ENCODE data around the gene USP11. TPM values are rescaled to one million over a fixed set of nuclear protein-coding genes. Genes with fewer than 3 reads are reported as not detected.

USP11 gene
- 22.7 and 27.4 TPM in 2 replicates for total RNA-seq

DNA sequence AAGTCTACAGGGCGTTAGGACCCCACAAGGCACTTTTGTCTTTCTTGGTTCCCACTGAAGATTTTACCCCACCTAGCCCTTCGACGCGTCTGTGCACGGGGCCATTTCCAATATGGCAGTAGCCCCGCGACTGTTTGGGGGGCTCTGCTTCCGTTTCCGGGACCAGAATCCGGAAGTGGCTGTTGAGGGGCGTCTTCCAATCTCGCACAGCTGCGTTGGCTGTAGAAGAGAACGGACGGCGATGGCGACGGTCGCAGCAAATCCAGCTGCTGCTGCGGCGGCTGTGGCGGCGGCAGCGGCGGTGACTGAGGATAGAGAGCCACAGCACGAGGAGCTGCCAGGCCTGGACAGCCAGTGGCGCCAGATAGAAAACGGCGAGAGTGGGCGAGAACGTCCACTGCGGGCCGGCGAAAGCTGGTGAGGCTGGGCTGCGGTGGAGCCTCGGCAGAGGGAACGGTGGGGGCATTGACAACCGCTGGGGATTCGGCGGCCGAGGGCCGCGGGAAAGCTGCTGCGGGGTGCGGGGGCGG, at the start of gene USP11:
TSS of gene USP11 (plus strand) at position 207 of the 530 bp plus-strand sequence. CDS start at position 242, 35 bp downstream.
- intact Hi-C loops (cut with micrococcal nuclease): loop anchor here (1.0 to 5.0 kb wide), 16 partner anchors 15 to 1288 kb away; partner anchors contain the start of genes ARAF, CDK16, EBP and ELK1

DNA sequence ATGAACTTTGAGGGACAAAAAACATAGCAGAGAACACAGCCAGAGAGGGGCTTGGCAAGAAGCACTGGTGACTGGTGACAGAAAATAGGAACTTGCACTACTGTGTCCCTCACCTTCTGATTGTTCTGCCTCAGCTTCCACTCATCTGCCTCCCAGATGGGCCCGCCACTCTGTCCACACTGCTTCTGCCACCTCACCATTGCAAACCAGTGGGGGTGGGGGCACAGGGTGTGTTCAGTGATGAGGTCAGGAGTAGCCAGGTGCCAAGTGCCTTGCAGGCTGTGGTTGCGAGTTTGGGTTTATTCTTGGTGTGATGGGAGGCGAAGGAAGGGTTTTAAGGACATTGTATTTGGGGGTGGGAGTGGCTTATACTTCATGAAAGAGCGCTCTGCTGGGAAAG, 48.3 kb upstream of the USP11 start:
- intact Hi-C loops (cut with micrococcal nuclease): no loop called here

GRCh38 chrX:47185241-47185640, 47.6 kb upstream of the USP11 start:
- intact Hi-C loops (cut with micrococcal nuclease): no loop called here

GRCh38 chrX:47186096-47186740, 46.6 kb upstream of the USP11 start:
- intact Hi-C loops (cut with micrococcal nuclease): no loop called here

DNA sequence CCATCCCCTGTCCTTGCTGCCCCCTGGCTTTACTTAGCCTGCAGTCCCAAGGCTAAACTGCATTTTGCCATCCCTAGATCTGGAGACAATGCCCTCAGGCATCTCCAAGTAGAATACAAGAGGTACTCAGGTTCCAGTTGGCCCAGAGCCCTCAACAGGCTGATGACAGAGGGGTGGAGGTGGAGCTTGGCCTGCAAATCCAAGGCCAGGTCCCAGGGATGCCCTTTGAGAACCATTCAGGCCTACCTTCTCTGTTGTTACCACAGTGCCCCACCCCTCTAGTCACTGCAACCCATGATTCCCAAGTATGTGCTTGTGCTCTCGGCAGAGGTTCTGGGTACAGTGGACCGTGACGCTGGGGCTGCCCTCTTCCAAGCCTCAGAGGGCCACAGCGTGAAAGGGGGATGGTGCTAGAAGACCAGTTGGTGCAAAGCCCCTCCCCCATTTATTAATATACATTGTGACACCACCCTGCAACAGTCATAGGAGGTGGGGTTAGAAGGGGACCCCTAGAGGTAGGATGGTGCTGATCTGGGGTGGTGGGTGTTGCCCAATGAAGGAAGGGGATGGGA, 45.6 kb upstream of the USP11 start:
- intact Hi-C loops (cut with micrococcal nuclease): no loop called here

DNA sequence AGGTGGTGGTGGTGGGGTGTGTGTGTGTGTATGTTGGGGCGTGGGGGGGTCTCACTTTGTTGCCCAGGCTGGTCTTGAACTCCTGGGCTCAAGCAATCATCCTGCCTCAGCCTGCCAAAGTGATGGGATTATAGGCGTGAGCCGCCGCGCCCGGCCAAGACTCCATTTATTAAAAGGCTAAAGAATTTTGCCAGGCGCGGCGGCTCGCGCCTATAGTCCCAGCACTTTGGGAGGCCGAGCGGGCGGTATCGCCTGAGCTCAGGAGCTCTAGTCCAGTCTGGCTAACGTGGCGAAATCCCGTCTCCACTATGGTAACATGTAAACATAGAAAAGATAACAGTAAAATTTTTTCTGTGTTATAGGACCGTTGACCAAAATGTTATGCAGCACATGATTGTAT, 42.9 kb upstream of the USP11 start:
- intact Hi-C loops (cut with micrococcal nuclease): loop anchor here (1.0 to 10.0 kb wide), 4 partner anchors 45 to 1335 kb away; partner anchors contain the start of genes EBP, FTSJ1, JADE3 and RBM10

DNA sequence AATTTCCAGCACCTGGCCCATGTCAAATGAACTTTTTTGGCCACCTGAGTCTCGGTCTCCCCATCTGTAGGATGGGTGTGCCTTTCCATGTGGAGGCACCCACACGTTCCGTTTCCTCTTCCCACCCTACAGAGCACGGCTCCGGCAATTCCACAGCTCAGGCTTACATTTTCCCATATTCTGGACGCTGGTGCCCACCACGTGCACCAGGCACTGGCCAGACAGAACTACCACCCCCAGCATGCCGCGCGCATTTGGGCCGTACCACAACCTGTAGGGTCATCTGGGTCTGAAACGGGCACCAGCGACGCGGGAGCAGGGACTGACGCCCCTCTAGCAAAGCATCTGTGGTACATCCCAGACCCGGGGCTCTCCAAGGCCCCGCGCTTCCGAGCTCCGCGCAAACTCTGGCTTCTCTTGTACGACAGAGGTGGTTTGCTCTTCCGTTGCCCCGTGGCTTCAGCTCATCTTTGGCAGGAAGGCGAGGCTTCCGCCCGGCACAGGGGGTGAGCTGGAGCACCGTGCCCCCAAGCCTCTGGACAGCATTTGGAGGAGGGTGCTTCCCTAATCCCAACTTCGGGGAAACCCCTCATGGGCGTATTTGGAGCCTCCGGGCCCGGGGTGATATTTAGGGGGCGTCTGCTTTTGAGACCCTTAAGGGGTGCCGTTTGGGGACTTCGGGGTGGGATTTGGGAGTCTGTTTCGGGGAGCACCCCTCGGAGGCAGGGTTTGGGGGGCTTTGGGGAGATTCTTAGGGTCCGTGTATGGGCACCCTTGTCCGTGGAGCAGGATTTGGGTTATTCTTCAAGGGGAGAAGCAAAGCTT, 42.2 kb upstream of the USP11 start:
- intact Hi-C loops (cut with micrococcal nuclease): loop anchor here (1.0 to 10.0 kb wide), 4 partner anchors 45 to 1334 kb away; partner anchors contain the start of genes EBP, FTSJ1, JADE3 and RBM10

- intact Hi-C loops (cut with micrococcal nuclease): loop anchor here (5.0 to 10.0 kb wide), 3 partner anchors 279 to 1333 kb away; partner anchors contain the start of genes EBP, FTSJ1 and JADE3
These were observed 41.5 kb upstream of the USP11 start for GRCh38 chrX:47191331-47191730.

GRCh38 chrX:47191806-47192401, 40.9 kb upstream of the USP11 start:
- intact Hi-C loops (cut with micrococcal nuclease): loop anchor here (2.0 to 10.0 kb wide), 4 partner anchors 280 to 1333 kb away; partner anchors contain the start of genes EBP, FTSJ1, JADE3 and ZNF81

DNA sequence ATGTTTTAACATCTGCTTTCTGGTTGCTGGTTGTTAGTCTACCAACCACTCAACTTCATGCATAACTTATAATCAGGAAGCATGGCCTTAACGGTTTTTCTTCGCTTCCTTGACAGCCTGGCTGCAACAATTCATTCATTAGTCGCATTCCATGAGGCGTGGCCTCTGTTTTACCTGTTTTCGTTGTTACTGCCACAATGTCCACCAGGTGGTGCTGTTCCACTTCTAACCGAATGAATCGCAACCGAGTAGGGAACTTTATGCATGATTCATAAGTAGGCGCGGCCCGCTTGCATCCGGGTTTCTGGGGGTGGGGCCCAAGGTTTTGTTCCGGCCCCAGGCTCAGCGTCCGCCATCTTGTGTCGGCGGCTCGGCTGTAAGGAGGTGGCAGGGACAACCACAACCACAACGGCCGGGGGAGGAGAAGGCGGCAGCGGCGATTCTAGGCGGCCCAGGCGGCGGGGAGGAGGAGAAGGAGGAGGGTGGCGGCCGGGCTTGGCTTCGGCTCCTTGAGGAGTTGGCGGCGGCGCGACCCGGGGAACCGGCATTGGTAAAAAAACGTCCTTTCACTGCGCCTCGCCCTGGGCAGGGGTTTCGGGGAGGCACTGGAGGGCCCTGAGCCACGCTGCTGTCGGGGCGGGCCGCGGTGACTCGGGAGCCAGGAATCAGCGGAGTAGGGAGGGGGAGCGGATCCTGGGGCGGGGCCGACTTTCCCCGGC, 39.2 kb upstream of the USP11 start, which contains the start of gene UBA1:
TSS of gene UBA1 (plus strand) at position 355 of the 719 bp plus-strand sequence. CDS start 4,974 bp downstream, outside the sequence.
- intact Hi-C loops (cut with micrococcal nuclease): loop anchor here (1.0 to 10.0 kb wide), 17 partner anchors 24 to 1331 kb away; partner anchors contain the start of genes ARAF, EBP, ELK1 and FTSJ1

- intact Hi-C loops (cut with micrococcal nuclease): loop anchor here (5.0 to 10.0 kb wide), 3 partner anchors 282 to 1331 kb away; partner anchors contain the start of genes EBP, FTSJ1 and JADE3
These were observed 38.5 kb upstream of the USP11 start for GRCh38 chrX:47194194-47194787.

DNA sequence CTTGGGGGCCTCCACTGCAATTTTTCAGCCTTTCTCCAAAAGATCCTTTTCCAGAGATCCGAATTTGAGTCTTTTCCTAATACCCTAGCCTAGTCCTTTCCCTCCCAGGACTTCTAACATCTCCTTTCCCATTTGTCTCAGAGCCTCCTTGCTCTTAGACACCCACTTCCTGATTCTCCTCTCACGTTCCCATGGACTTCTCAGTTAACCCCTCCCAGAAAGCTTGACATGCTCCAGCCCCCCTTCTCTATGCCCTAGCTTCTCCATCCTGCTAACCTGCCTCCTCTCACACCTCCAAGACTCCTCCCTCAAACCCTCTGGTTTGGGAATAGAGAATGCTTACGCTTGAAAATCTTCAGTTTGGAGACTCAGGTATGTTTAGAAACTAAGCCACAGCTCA, 36.7 kb upstream of the USP11 start:
- intact Hi-C loops (cut with micrococcal nuclease): loop anchor here (10.0 kb wide), 1 partner anchor 1329 kb away; the partner anchor contains the start of gene EBP

GRCh38 chrX:47197526-47197925, 35.3 kb upstream of the USP11 start:
- intact Hi-C loops (cut with micrococcal nuclease): loop anchor here (10.0 kb wide), 1 partner anchor 1327 kb away; the partner anchor contains the start of gene EBP

DNA sequence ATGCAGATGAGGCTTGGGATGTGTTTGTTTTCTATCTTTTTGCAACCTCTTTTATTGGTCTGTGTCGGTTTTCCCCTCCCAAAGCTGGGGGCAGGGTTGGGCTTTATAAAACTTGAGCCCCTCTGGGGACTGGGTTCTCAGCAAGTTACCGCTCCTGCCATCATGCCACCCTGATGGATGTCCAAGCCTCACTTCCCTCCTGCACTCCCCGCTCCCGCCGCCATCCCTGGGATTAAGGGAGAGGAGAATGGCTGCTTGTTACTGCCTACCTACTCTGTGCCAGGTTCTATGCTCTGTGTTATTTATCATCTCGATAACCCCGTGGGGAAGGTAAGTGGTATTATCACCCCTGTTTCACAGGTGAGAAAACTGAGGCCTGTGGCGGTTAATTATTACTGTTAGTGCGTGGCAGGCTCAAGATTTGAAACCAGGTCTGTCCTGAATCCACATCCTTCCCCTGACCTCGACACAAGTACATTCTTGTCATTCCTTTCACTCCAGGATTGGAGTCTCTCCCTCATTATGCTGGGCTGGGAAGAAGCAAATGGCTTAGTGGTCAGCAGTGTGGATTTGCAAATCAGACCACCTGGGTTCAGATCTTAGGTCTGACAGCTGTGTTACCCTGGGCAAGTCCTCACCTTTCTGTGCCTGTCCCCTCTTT, 34.7 kb upstream of the USP11 start:
- intact Hi-C loops (cut with micrococcal nuclease): loop anchor here (10.0 kb wide), 1 partner anchor 1327 kb away; the partner anchor contains the start of gene EBP

DNA sequence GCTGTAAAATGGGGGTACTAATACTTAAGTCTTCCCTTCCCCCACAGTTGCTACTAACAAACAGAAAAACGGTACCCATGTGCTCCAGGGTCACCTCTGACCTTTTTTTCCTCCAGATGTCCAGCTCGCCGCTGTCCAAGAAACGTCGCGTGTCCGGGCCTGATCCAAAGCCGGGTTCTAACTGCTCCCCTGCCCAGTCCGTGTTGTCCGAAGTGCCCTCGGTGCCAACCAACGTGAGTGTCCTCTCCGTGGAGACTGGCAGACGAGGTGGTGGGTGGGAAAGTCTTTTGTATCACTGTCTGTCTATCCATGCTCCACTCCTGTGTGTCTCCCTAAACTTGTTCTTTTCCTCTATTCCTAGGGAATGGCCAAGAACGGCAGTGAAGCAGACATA, 34.1 kb upstream of the USP11 start:
- intact Hi-C loops (cut with micrococcal nuclease): loop anchor here (10.0 kb wide), 1 partner anchor 1326 kb away; the partner anchor contains the start of gene EBP

DNA sequence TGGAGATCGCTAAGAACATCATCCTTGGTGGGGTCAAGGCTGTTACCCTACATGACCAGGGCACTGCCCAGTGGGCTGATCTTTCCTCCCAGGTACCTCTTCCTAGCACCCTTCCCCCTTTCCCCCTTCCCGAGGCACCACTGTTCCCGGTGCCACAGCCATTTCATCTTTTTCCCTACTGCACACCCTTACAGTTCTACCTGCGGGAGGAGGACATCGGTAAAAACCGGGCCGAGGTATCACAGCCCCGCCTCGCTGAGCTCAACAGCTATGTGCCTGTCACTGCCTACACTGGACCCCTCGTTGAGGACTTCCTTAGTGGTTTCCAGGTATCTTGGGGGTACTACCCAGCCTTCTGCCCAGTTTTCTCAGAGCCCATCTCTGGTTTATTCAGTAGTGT, 33.5 kb upstream of the USP11 start:
- intact Hi-C loops (cut with micrococcal nuclease): loop anchor here (10.0 kb wide), 1 partner anchor 1326 kb away; the partner anchor contains the start of gene EBP

DNA sequence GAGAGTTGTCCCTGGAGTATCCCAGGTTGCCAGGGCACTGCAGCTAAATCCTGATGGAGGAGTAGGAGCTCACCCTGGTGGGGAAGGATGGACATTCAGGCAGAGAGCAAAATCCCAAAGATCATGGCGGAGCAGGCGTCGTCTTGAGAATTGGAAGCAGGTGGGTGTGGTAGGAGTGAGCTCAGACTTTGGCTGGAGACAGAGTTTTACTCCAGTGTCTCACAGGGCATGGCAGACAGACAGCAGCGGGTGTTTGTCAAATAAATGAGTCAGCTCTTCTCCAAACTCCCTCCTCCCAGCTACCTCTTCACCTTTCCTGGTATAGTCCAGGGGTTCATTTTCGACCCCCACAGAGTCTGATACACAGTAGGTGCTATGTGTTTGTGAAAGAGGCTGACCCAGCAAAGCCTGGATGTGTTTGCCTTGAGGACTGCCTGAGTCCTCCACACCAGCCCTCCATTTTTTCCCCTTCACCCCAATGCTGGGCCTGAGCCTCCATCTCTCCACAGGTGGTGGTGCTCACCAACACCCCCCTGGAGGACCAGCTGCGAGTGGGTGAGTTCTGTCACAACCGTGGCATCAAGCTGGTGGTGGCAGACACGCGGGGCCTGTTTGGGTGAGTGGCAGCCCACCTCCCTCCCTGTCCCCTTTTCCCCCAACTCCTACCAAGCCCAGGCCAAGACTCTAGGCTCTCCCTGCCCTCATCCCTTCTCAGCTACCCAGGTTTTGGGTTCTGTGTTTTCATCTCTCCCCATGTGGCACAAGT, 32.2 kb upstream of the USP11 start:
- intact Hi-C loops (cut with micrococcal nuclease): no loop called here

Measured in T-helper 1 cell treated with Interleukin-12 subunit alpha and Interleukin-12 subunit beta and Interleukin-4 antibody, amounts not matched to agents 30 ng/mL and 1 ng/mL, for 36 hours (primary cell).